ENCODE data around the gene EXOC7. TPM values are rescaled to one million over a fixed set of nuclear protein-coding genes. Genes with fewer than 3 reads are reported as not detected.

Gene EXOC7
- total and polyA plus RNA-seq, 7 experiments from 2014 or later = 46.6 to 204 (median 121) TPM

DNA sequence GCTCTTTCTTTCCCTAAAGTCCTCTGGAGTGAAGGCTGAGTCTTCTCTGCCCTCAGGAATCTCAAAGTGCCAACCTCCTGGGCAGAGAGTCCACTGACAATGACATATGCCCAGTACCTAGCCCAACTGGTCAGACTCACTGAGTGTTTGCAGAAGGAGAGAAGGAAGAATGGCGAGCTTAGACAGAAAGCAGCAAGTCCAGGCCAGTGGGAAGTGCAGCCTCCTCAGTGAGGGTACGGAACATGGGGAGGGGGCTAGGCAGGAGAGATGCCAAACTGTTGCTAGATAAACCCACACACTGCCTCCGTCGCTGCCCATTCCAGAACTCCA, 678 bp downstream of the EXOC7 start:
- no peak for ATAC-seq
- H3K36me3 ChIP-seq (ENCODE audit: control insufficient read depth in 2 of 3, insufficient read depth in 3 of 3, low read length in 3 of 3) = peaks cover 0 to 32% (median 4%) of the 10 kb centered on the region in 3 experiments
- peaks cover 4 to 17% (median 10%) of the 10 kb centered on the region in 5 donors for H3K36me3 Mint-ChIP-seq
- H3K27ac ChIP-seq (ENCODE audit: low read depth, low read length) = peak overlapping the region; percentile 82
- H3K9me3 ChIP-seq (ENCODE audit: control insufficient read depth in 2 of 3, low read length in 3 of 3) = no peaks in the 10 kb centered on the region
- CTCF ChIA-PET = interaction anchor here (0.5 to 2.6 kb wide), 4 partner anchors 75 to 1176 kb away, joined by 3 to 13 read pairs (median 6); no protein-coding TSS in a partner anchor
- peak overlapping the region; percentile 82 to 98 (median 96) for H3K4me3 Mint-ChIP-seq
- H3K27me3 ChIP-seq (ENCODE audit: control insufficient read depth in 2 of 2, insufficient read depth in 2 of 2, low read length in 2 of 2) = no peaks in the 10 kb centered on the region
- no peaks in the 10 kb centered on the region for H3K27me3 Mint-ChIP-seq
- peak overlapping the region; percentile 72 for H3K4me3 ChIP-seq (ENCODE audit: low read length)
- H3K4me1 Mint-ChIP-seq = peaks cover 6 to 47% (median 32%) of the 10 kb centered on the region in 7 donors
- DNase-seq = no peak
- intact Hi-C loops (cut with micrococcal nuclease) = loop anchor here (1.0 to 10.0 kb wide), 8 partner anchors 18 to 402 kb away; partner anchors contain the start of genes FOXJ1 (in 1 of the 2), MRPL38 (in 1 of the 2), RHBDF2 (in 1 of the 2) and SRP68 (in 1 of the 2)
- H3K9me3 Mint-ChIP-seq = no peaks in the 10 kb centered on the region
- peaks cover 6 to 16% of the 10 kb centered on the region in 2 donors for H3K4me1 ChIP-seq (ENCODE audit: control insufficient read depth in 2 of 2, insufficient read depth in 2 of 2, low read length in 2 of 2)
- POLR2A ChIA-PET = interaction anchor here (0.6 to 2.6 kb wide), 13 partner anchors 10 to 281 kb away, joined by 3 to 13 read pairs (median 7); partner anchors contain the start of genes SPHK1 and WBP2
- H3K27ac Mint-ChIP-seq = peak overlapping the region; percentile 96 to 99 (median 97)

DNA sequence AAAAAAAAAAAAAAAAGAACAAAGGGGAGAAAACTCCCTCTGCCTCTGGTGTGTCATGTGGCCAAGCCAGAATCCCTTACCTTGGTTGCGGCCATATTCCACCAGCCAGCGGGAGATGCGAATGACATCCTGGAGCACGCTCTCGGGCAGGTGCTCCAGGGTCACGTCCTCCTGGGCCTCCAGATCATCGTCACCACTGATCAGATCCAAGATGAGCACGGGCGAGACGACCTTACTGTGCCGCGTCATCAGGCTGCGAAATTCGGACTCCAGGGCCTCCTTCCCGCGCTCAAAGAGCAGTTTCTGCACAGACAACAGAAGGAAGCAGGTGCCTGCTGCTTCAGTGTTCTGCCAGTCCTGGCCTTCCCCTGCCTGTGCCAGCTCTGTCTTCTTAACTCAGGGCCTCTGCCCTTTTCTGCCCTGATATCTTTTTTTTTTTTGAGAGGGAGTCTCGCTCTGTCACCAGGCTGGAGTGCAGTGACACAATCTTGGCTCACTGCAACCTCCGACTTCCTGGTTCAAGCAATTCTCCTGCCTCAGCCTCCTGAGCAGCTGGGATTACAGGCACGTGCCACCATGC, 5.8 kb downstream of the EXOC7 start:
- ChIA-PET POLR2A (no interaction called here), CTCF (no interaction called here)
- Mint-ChIP-seq H3K4me1 (peaks cover 6 to 29% (median 24%) of the 10 kb centered on the region in 7 donors), H3K27ac (peak overlapping the region in 1 of 9 donors; percentile 9), H3K27me3 (no peaks in the 10 kb centered on the region), H3K9me3 (peaks cover 0 to 2% (median 0%) of the 10 kb centered on the region in 11 donors), H3K36me3 (peaks cover 4 to 39% (median 22%) of the 10 kb centered on the region in 5 donors), H3K4me3 (no peak overlapping the region)
- Histone ChIP-seq H3K27ac (ENCODE audit: low read depth, low read length) (no peak overlapping the region), H3K36me3 (ENCODE audit: control insufficient read depth in 2 of 3, insufficient read depth in 3 of 3, low read length in 3 of 3) (peaks cover 10 to 79% (median 11%) of the 10 kb centered on the region in 3 experiments), H3K9me3 (ENCODE audit: control insufficient read depth in 2 of 3, low read length in 3 of 3) (no peaks in the 10 kb centered on the region), H3K4me1 (ENCODE audit: control insufficient read depth in 2 of 2, insufficient read depth in 2 of 2, low read length in 2 of 2) (peaks cover 0 to 8% of the 10 kb centered on the region in 2 donors), H3K4me3 (ENCODE audit: low read length) (no peak overlapping the region), H3K27me3 (ENCODE audit: control insufficient read depth in 2 of 2, insufficient read depth in 2 of 2, low read length in 2 of 2) (no peaks in the 10 kb centered on the region)
- intact Hi-C loops (cut with micrococcal nuclease) = no loop called here
- no peak for ATAC-seq
- DNase-seq = no peak

DNA sequence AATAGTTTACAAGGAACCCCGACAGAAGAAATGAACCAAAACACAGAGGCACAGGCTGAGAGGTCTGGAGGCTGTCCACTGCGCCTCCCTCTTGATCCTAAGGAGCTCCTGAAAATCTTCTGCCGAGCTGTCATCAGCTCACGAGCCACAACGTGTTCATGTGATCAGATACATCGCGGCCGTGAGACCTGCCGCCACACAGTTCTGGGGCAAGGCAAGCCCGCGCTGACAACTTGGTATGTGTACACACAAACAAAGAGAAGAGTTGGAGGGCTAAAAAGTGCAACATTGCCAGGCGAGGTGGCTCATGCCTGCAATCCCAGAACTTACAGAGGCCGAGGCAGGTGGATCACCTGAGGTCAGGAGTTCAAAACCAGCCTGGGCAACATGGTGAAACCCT, 7.6 kb downstream of the EXOC7 start:
- Histone ChIP-seq H3K9me3 (ENCODE audit: control insufficient read depth in 2 of 3, low read length in 3 of 3) (no peaks in the 10 kb centered on the region), H3K4me1 (ENCODE audit: control insufficient read depth in 2 of 2, insufficient read depth in 2 of 2, low read length in 2 of 2) (no peaks in the 10 kb centered on the region), H3K27me3 (ENCODE audit: control insufficient read depth in 2 of 2, insufficient read depth in 2 of 2, low read length in 2 of 2) (no peaks in the 10 kb centered on the region), H3K4me3 (ENCODE audit: low read length) (no peak overlapping the region), H3K36me3 (ENCODE audit: control insufficient read depth in 2 of 3, insufficient read depth in 3 of 3, low read length in 3 of 3) (peaks cover 6 to 84% (median 11%) of the 10 kb centered on the region in 3 experiments), H3K27ac (ENCODE audit: low read depth, low read length) (no peak overlapping the region)
- CTCF ChIA-PET = interaction anchor here (1.3 kb wide), 1 partner anchor 82 kb away, joined by 3 read pairs; no protein-coding TSS in a partner anchor
- no peaks in the 10 kb centered on the region for H3K27me3 Mint-ChIP-seq
- H3K27ac Mint-ChIP-seq = peak overlapping the region in 1 of 9 donors; percentile 49
- DNase-seq (no peak), ATAC-seq (no peak)
- POLR2A ChIA-PET = no interaction called here
- peaks cover 3 to 42% (median 21%) of the 10 kb centered on the region in 5 donors for H3K36me3 Mint-ChIP-seq
- H3K4me1 Mint-ChIP-seq = peaks cover 0 to 21% (median 15%) of the 10 kb centered on the region in 7 donors
- H3K9me3 Mint-ChIP-seq = peaks cover 0 to 2% (median 0%) of the 10 kb centered on the region in 11 donors
- no peak overlapping the region for H3K4me3 Mint-ChIP-seq
- intact Hi-C loops (cut with micrococcal nuclease) = no loop called here

DNA sequence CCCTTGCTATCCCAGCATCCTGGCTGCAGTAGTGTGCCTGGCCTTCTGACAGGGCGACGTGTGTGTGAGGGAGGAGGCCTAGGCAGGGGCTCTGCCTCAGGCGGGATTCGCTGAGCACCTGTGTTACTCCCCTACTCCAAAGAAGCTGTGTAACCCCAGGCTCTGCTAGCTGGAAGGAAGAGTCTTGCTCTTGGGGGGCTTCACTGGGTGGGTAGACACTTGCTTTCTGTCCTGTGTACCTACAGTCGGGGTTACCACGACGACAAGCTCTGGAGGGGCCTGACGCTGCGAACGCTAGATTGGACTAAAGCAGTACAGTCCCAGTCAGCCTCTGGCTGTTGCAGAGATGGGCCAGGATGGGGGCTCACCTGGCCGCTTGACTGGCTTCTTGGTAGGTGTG, 9.5 kb downstream of the EXOC7 start:
- peaks cover 0 to 3% (median 0%) of the 10 kb centered on the region in 11 donors for H3K9me3 Mint-ChIP-seq
- H3K4me3 Mint-ChIP-seq = no peak overlapping the region
- no peaks in the 10 kb centered on the region for H3K27me3 Mint-ChIP-seq
- H3K36me3 Mint-ChIP-seq = peaks cover 3 to 37% (median 12%) of the 10 kb centered on the region in 5 donors
- intact Hi-C loops (cut with micrococcal nuclease) = no loop called here
- ATAC-seq (no peak), DNase-seq (no peak)
- no peaks in the 10 kb centered on the region for H3K9me3 ChIP-seq (ENCODE audit: control insufficient read depth in 2 of 3, low read length in 3 of 3)
- ChIA-PET CTCF (interaction anchor here (0.6 kb wide), 1 partner anchor 13 kb away, joined by 4 read pairs; no protein-coding TSS in a partner anchor), POLR2A (no interaction called here)
- no peak overlapping the region for H3K27ac ChIP-seq (ENCODE audit: low read depth, low read length)
- peaks cover 0 to 11% (median 9%) of the 10 kb centered on the region in 7 donors for H3K4me1 Mint-ChIP-seq
- H3K36me3 ChIP-seq (ENCODE audit: control insufficient read depth in 2 of 3, insufficient read depth in 3 of 3, low read length in 3 of 3) = peaks cover 7 to 90% (median 16%) of the 10 kb centered on the region in 3 experiments
- peak overlapping the region in 1 of 9 donors; percentile 24 for H3K27ac Mint-ChIP-seq
- H3K27me3 ChIP-seq (ENCODE audit: control insufficient read depth in 2 of 2, insufficient read depth in 2 of 2, low read length in 2 of 2) = no peaks in the 10 kb centered on the region
- no peaks in the 10 kb centered on the region for H3K4me1 ChIP-seq (ENCODE audit: control insufficient read depth in 2 of 2, insufficient read depth in 2 of 2, low read length in 2 of 2)
- no peak overlapping the region for H3K4me3 ChIP-seq (ENCODE audit: low read length)

DNA sequence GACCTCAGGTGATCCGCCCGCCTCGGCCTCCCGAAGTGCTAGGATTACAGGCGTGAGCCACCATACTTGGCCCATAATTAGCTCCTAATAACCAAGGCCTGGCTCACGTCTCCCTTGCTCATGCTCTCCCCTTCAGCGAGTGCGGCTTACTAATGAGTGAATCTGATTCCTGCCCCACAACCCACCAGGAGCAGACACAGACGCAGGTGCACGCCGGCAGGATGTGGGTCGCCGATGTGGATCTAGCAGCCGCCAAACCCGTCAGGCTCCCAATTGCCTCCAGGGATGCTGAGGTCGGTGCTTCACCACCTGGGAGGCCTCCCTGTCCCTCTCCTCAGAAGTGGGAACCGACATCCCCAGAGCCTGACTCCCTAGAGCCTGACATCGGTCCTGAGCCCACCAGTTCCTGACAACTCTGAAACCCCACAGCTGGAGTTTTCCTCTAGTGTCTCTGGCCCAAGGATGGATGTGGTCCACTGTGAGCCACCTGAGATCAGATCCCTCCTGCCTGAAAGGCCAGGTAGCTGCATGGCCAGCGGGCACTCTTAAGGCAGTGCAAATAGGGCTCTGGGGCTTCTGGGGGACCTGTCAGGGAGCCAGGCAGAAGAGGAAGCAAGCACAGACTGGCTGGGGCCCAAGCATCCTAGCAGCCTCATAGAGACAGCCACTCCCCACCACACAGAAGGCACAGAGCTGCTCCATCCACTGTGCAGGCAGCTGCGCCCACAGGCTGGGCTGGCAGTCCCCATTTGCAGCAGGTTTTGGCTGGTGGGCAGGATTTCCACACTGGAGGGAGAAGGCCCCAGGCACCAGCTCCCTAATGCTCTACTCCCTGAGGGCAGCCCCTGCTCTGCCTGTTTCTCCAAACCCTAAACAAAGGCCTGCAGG, 10.8 kb downstream of the EXOC7 start:
- POLR2A ChIA-PET = interaction anchor here (1.5 kb wide), 1 partner anchor 10 kb away, joined by 7 read pairs; the partner anchor contains the start of gene EXOC7
- no peaks in the 10 kb centered on the region for H3K4me1 ChIP-seq (ENCODE audit: control insufficient read depth in 2 of 2, insufficient read depth in 2 of 2, low read length in 2 of 2)
- H3K9me3 ChIP-seq (ENCODE audit: control insufficient read depth in 2 of 3, low read length in 3 of 3) = no peaks in the 10 kb centered on the region
- H3K4me1 Mint-ChIP-seq = peaks cover 0 to 11% (median 9%) of the 10 kb centered on the region in 7 donors
- DNase-seq = no peak
- H3K4me3 Mint-ChIP-seq = peak overlapping the region in 1 of 10 donors; percentile 21
- no peaks in the 10 kb centered on the region for H3K27me3 ChIP-seq (ENCODE audit: control insufficient read depth in 2 of 2, insufficient read depth in 2 of 2, low read length in 2 of 2)
- peaks cover 3 to 41% (median 10%) of the 10 kb centered on the region in 5 donors for H3K36me3 Mint-ChIP-seq
- H3K36me3 ChIP-seq (ENCODE audit: control insufficient read depth in 2 of 3, insufficient read depth in 3 of 3, low read length in 3 of 3) = peaks cover 10 to 94% (median 26%) of the 10 kb centered on the region in 3 experiments
- no peak for ATAC-seq
- H3K27me3 Mint-ChIP-seq = no peaks in the 10 kb centered on the region
- intact Hi-C loops (cut with micrococcal nuclease) = no loop called here
- H3K4me3 ChIP-seq (ENCODE audit: low read length) = no peak overlapping the region
- peaks cover 0 to 3% (median 0%) of the 10 kb centered on the region in 11 donors for H3K9me3 Mint-ChIP-seq
- H3K27ac ChIP-seq (ENCODE audit: low read depth, low read length) = no peak overlapping the region
- H3K27ac Mint-ChIP-seq = peak overlapping the region in 3 of 9 donors; percentile 46 to 60 (median 49)
- CTCF ChIA-PET = interaction anchor here (0.7 kb wide), 1 partner anchor 77 kb away, joined by 3 read pairs; no protein-coding TSS in a partner anchor

Data from naive thymus-derived CD4-positive, alpha-beta T cell (primary cell).